ENCODE results near the gene SLC35D2. TPM values are rescaled to one million over a fixed set of nuclear protein-coding genes. Genes with fewer than 3 reads are reported as not detected.
"Not testable (repeated sequence)": the region's sequence is repeated elsewhere in the genome, so short reads cannot be mapped to it uniquely, and the experiment has no call there.

Gene SLC35D2
- polyA plus RNA-seq, 1 donor: 40.0 TPM

DNA sequence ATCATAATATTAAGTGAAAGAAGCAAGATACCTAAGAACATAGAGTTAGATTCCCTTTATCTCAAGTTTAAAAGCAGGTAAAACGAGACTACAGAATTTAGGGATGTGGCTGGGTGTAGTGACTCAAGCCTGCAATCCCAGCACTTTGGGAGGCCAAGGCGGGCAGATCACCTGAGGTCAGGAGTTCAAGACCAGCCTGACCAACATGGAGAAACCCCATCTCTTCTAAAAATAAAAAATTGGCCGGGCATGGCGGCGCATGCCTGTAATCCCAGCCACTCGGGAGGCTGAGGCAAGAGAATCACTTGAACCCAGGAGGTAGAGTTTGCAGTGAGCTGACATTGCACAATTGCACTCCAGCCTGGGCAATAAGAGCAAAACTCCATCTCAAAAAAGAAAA is 21.4 kb downstream of the SLC35D2 start:
- not testable (repeated sequence) for DNase-seq

DNA sequence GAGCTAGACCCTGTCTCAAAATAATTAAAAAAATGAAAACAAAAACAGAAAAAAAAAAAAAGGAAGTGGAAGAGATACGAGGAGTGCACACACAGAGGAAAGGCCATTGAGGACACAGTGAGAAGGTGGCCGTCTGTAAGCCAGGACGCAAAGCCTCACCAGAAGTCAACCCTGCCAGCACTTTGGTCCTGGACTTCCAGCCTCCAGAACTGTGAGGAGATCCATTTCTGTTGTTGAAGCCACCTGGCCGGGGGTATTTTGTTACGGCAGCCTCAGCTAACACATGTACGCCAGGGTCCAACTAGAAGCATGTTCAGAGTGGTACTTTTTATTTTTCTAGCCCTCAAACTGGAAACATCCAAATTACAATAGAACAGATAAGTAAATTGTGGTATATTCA is 21.8 kb downstream of the SLC35D2 start:
- no peak for DNase-seq

DNA sequence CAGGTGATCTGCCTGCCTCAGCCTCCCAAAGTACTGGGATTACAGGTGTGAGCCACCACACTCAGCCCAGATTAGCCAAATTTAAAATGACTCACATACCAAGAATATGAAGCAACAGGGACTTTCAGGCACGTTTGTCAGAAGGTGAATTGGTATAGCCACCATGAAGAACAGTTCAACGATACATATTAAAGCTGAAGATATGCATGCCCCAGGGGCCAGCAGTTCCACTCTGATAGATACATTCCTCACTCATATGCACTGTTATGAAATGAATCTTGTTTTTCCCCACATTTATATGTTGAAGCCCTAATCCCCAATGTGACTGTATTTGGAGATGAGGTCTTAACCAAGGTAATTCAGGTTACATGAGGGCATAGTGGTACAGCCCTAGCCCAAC is 22.5 kb downstream of the SLC35D2 start:
- DNase-seq: no peak

DNA sequence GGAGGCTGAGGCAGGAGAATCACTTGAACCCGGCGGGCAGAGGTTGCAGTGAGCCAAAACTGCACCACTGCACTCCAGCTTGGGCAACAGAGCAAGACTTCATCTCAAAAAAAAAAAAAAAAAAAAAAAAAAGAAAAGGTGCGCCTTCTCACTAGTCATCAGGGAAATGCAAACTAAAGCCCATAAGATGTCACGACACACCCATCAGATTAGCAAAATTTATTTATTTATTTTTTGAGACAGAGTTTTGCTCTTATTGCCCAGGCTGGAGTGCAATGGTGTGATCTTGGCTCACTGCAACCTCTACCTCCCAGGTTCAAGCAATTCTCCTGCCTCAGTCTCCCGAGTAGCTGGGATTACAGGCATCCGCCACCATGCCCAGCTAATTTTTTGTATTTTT is 23.0 kb downstream of the SLC35D2 start:
- DNase-seq: not testable (repeated sequence)

DNA sequence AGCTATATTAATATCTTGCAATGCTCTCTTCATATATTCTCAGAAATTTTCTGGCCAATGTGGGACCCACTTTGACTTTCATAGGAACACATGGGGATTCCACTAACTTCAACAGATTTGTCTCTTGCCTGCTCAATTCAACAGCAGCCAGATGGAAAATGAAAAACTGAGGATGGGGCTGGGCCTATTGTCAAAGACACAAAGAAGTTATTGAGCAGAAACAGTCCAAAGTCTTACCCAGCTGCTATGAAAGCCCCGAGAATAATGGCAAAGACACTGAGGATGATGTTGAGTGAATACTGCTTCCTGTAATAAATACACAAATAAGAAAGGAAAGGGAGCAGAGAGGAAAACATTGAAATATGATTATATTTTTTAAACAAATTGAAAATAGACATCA is 32.6 kb downstream of the SLC35D2 start:
- no peak for DNase-seq

DNA sequence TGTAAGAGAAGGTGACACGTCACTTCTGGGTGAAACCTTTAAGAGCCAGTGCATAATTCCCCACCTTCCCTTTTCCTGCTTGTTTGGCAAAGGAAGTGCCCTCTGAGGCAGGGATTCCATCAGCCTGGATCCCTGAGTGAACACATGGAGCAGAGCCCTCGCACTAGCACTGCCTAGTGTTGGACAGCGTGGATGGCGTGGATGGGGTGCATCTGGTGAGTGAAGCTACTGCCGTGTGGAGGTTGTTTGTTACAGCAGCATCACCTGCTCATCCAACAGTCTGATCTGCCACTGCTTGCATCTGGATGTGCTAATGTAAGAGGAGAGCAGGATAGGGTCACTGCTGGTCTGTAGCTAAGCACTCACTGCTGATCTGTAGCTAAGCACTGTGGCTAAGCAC is 35.2 kb downstream of the SLC35D2 start:
- no peak for DNase-seq

DNA sequence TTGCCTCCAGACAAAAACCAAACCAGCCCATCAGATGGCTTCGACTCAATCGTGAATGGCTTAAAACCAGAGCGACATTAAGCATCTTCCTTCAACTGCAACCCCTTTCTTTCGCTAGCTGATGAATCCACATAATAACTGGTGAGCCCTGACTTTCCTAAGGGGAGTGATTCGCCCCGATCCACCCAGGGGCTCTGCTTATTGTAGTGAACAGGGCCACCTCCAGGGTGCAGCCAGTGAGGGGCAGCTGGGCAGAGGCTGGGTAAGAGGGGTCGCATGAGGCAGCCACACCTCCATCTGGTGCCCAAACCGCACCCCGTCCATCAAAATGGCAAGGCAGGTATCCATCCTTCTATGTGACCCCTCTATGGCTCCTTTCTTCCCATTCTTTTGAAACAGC is 38.0 kb downstream of the SLC35D2 start:
- DNase-seq: no peak

DNA sequence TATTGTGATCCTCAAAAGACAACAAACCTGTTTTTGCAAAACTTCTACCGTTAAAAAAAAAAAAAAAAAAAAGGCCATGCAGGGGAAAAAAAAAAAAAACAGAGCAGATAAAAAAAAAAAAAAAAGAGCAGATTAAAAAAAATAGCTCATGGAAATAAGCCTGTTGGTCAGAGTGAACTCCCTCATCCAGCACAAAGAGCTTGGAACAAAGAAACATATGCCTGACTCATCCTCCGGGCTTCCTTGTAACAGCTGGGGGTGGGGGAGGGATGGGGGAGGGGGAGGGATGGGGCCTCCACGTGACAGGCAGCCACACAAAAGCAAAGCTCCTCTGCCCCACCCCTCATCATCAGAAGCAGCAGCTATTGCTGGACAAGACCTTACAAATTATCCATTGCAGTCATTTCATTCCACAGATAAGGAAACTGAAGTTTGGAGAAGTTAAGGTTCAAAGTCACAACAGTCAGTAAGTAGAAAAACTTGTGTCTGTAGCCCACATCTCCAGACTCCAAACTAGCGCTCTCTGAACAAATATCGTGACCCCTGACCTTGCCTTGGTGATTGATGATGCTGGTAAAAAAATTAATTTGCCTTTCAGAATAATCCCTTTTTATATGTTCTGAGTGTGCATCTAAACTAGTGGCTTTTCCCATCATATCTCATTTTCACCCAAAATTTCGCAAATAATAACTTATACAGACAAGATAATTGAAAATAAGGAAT is 38.9 kb downstream of the SLC35D2 start:
- no peak for DNase-seq

DNA sequence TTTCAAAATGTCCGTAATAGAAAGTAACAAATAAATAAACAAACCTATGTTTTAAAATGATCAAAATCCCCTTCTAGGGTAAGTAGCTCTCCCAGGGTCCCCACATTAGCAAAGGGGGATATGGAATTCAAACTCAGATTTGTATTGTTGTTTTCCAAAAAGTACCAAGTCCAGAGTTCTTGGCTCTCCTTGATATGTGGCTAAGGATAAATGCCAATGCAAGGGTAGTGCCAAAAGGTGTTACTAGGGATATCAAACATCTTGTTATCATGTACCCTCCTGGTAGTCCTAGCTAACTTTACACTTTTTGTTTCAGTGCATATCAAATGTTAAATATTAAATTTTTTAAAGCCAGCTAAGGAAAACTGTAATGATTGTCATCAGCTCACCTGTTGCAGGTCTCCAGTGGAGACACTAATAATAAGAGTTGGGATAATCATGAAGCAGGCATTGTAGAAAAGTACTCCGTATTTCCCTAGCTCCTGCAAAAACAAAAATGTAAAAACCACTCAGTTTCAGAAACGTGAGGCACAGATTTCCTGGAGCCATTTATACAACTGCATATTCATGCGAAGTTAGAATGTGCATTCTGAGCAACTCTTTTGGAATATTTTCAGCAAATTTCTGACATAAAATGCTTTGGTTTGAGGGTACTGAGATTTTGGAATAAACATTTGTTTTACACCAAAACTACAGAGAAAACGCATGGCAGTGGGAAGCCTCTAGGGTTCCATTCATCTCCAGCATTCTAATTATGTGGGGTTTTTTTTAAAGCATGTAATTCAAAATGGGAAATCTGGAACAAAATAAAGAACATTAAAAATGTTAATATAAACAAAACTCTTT is 39.8 kb downstream of the SLC35D2 start:
- DNase-seq: no peak

DNA sequence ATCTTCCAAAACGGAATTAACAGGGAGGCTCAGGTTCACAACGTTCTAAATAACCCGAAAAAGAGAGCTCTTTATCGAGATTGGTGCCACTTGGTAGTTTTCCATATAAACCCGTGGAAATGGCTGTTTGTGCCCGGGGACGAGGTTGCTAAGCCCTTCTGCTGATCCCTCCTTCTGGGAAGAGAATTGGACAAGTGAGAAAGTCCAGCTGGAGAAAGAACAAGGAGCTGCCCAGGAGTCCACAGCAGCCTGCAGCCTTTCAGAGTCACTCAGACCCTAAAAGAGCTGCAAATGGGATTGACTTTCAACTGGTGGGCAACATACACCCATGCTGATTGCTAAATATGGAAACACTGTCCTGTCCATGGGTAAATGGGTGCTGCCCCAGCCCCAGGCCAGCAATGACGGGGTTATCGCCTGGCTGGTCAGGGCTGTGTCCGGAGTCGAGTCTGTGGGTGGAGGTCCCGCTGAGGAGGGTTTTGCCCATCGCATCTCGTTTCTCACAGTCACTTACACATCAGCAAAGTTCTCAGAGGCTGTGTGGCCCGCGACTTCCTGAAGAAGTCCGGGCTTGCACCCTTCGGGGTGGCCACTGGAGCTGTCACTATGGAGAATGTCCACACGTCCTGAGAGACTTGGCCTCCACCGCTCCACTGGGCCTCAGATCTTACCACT is 40.8 kb downstream of the SLC35D2 start:
- peak; percentile 34 for DNase-seq

DNA sequence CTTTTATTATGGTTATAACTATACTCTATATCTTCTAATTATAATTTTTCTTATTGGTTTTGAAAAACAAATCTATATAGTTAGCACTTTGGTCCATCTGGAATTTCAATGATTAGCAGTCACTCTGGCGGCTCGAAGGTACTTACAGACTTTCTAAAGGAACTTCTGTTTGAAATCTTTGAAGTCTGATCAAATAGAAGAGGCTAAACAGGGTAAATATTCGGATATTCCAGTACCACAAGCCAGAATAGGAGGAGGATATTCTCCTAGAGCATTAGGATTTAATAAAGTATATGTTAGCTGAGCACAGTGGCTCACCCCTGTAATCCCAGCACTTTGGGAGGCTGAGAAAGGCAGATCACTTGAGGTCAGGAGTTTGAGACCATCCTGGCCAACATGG is 42.8 kb downstream of the SLC35D2 start:
- no peak for DNase-seq

DNA sequence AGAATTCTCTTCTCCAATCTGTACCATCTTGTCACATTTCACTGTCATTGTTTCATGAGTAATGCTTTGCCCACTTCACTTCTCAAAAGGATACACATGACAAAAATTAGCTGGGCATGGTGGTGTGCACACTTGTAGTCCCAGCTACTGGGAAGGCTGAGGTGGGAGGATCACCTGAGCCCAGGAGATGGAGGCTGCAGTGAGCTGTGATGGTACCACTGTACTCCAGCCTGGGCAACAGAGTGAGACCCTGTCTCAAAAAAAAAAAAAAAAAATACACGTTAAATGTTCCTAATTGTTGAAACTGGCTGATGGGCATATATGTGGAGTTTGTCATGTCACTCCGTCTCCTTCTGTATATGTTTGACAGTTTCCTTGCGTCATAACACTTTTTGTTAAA is 45.2 kb downstream of the SLC35D2 start:
- DNase-seq: no peak

DNA sequence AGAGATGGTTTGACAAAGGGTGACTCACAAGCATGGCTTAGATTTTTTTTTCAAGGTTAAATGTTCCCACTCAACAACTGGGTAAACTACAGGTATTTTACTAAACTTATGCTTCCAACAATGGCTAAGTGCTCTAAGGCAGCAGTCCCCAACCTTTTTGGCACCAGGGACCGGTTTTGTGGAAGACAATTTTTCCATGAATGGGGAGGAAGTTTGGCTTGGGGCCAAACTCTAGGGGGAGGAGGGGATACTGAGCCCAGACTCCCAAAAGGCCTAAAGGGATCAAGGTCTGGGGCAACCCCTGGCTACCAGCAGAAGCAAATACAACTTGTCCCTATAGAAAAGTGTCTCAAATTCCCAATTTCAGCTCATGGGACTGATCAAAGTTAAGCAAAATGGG is 49.6 kb downstream of the SLC35D2 start:
- DNase-seq: no peak

DNA sequence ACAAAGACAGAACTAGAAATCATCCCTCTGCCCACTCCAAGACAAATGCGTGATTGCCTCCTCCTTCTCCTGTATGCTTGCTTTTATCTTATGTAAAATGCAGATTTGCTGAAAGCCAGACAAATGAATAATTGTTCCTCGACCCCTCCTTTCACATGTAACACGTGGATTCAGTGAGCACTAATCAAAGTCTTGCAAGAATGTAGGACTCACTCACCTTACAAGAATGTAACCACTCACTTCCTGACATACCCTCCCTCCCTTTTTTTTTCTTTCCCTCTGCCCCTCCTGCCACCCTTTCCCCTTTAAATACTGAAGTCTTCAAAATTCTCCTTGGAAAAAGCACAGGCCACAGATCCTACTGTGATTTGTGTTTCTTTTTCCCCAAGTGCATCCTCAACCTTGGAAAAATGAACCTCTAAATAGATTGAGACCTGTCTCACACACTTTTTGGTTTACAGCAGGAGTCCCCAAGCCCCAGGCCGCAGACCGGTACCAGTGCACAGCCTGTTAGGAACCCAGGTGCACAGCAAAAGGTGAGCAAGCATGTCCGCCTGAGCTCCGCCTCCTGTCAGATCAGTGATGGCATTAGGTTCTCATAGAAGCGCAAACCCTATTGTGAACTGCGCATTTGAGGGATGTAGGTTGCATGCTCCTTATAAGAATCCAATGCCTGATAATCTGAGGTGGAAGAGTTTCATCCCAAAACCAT is 52.1 kb downstream of the SLC35D2 start:
- DNase-seq: no peak

DNA sequence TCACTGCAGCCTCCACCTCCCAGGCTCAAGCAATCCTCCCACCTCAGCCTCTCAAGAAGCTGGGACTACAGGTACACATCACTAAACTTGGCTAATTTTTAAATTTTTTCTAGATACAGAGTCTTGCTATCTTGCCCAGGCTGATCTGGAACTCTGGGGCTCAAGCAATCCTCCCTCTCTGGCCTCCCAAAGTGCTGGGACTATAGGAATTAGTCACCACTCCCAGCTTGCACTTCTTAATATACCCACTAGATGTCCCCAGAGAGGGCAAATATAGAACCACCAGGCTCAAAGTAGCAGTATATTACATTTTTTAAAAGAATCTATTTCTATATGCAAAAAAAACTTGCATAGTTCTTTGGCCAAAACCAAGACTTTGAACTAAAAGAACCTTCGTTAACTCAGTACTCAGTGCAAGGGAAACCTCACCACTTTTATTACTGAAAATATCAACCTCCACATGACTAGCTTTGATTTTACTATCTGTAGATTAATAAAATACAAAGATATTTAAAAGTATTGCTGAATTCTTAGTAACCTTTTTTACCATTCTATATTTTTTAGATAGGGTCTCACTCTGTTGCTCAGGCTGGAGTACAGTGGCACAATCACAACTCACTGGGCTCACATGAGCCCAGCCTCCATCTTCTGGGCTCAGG is 55.7 kb downstream of the SLC35D2 start:
- DNase-seq: peak; percentile 63

DNA sequence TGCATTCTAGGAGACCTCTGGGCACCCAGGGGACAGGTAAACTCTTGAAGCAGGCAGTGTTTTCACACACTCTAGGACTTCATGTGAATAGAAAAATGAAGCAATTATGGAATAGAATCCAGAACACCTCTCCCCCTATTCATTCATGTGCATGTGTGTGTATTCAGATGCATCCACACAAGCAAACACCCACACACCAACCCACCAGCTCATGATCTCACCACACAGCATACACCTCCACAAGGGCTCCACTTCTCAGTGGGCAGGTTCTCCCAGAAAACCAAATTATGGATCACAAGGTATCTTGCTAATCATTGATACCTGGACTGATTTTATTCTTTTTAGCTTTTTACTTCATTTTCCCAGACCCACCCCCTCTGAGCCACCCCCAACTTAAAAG is 60.3 kb downstream of the SLC35D2 start:
- DNase-seq: no peak

DNA sequence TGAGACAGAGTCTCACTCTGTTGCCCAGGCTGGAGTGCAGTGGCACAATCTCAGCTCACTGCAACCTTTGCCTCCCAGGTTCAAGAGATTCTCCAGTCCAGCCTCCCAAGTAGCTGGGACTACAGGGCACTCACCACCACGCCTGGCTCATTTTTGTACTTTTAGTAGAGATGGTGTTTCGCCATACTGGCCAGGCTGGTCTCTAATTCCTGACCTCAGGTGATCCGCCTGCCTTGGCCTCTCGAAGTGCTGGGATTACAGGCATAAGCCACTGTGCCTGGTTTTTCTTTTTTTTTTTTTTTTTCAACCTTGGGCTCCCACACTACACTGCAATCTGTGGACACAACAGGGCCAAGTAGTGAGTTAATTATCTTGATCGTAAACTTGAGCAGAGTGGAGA is 60.8 kb downstream of the SLC35D2 start:
- DNase-seq: not testable (repeated sequence)

DNA sequence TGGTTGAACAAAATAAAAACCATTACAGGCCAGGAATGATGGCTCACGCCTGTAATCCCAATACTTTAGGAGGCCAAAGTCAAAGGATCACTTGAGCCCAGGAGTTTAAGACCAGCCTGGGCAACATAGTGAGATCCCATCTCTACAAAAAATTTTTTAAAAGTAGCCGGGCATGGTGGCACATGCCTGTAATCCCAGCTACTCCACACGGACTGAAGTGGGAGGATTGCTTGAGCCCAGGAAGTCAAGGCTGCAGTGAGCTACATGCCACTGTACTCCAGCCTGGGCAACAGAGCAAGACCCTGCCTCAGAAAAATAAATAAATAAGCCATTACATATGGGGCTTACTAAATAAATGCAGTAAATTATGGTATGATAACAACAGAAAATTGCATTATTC is 61.3 kb downstream of the SLC35D2 start:
- not testable (repeated sequence) for DNase-seq

DNA sequence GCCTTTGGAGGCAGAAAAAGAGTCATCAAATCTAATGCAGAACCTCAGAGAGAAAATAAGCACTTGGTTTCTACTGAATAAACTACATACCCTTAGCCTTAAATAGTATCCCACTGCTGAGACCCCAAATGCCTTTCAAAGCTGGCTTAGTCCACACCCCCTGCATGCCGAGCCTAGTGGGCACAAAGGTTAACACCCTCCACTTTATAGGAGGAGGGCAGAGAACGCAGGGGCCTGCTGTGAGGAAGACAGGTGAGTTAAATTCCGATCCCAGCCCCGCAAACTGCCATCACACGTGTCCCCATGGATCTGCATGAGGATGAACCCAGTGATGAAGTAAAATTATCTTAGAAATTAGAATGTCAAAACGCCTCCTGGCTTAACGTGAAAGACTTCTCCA is 62.0 kb downstream of the SLC35D2 start:
- DNase-seq: no peak

DNA sequence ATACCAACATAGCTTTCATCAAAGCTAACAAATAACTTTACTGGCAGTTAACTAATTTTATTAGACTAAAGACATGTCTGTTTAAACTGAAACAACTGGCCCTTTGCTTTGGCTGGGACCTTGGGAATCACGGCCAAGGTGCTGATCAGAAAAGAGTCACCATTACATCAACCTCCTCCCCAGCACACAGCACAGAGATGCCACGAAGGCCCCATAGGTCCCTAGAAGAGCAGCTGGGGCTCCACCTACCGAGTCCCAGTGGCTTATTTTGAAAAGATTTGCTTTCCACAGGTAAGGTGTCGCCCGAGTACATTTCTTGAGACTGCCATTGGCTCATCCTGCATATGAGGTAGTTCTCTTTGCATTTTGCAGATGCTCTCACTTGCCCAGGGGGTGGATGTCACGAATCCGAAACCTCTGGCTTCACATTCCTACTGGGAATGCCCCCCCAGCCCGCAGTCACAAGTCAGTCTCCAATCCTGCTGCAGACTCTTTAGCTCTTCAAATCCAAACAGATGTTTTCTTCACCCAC is 62.7 kb downstream of the SLC35D2 start:
- DNase-seq: no peak

DNA sequence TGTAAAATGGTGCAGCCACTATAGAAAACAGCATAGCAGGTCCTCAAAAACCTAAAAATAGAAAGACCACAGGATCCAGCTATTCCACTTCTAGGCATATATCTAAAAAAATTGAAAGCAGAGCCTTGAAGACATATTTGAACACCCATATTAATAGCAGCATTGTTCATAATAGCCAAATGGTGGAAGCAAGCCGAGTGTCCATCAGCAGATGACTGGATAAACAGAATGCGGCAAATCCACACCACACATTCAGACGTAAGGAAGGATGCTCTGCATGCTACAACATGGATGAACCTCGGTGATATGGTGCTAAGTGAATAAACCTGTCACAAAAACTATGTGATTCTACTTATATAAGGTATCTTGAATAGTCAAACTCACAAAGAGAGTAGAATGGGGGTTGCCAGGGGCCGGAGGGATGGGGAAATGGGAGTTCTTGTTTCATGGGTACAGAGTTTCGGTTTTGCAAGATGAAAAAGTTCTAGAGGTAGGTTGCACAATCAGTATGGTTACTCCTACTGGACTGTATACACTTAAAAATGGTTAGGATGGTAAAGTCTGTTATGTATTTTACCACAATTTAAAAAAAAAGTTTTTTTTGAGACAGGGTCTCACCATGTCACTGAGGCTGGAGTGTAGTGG is 64.5 kb downstream of the SLC35D2 start:
- no peak for DNase-seq

Measured in left kidney (tissue), 2 donors.